ENCODE results near the gene PLXNA4. TPM values are rescaled to one million over a fixed set of nuclear protein-coding genes. Genes with fewer than 3 reads are reported as not detected.

Gene PLXNA4
- total and polyA plus RNA-seq, 2 experiments from 2014 or later: 7.3 to 33.3 TPM

- H3K27me3 ChIP-seq: peaks cover 77% of the 10 kb centered on the region
- no peaks in the 10 kb centered on the region for H3K9me3 ChIP-seq (ENCODE audit: low read depth)
- H3K4me3 ChIP-seq: peak overlapping the region; percentile 89
- peak in 1 of 2 donors; percentile 42 for DNase-seq (ENCODE audit: low read depth in 1 of 2, low spot score in 1 of 2)
- H3K36me3 ChIP-seq: no peaks in the 10 kb centered on the region
- TF ChIP-seq CTCF (IDR thresholded peaks at IDR 0.05; ENCODE audit: low read depth, low read length): no peak
- peaks cover 13% of the 10 kb centered on the region for H3K4me1 ChIP-seq (ENCODE audit: low read depth)
- H3K27ac ChIP-seq: no peak overlapping the region
Measured at GRCh38 chr7:132576721-132577085, 433 bp upstream of the PLXNA4 start.

- TF ChIP-seq CTCF (IDR thresholded peaks at IDR 0.05; ENCODE audit: low read depth, low read length): peak; percentile 37
- H3K36me3 ChIP-seq: no peaks in the 10 kb centered on the region
- H3K9me3 ChIP-seq (ENCODE audit: low read depth): no peaks in the 10 kb centered on the region
- DNase-seq (ENCODE audit: low read depth in 1 of 2, low spot score in 1 of 2): peak; percentile 71 to 78
- peak overlapping the region; percentile 89 for H3K4me3 ChIP-seq
- peaks cover 80% of the 10 kb centered on the region for H3K27me3 ChIP-seq
- H3K4me1 ChIP-seq (ENCODE audit: low read depth): peaks cover 13% of the 10 kb centered on the region
- no peak overlapping the region for H3K27ac ChIP-seq
Measured at GRCh38 chr7:132575419-132575981, 770 bp downstream of the PLXNA4 start.

- Histone ChIP-seq H3K36me3 (no peaks in the 10 kb centered on the region), H3K4me1 (ENCODE audit: low read depth) (peaks cover 13% of the 10 kb centered on the region), H3K4me3 (peak overlapping the region; percentile 89), H3K27me3 (peaks cover 91% of the 10 kb centered on the region), H3K9me3 (ENCODE audit: low read depth) (no peaks in the 10 kb centered on the region), H3K27ac (no peak overlapping the region)
- no peak for DNase-seq (ENCODE audit: low read depth in 1 of 2, low spot score in 1 of 2)
- TF ChIP-seq CTCF (IDR thresholded peaks at IDR 0.05; ENCODE audit: low read depth, low read length): no peak
Measured at GRCh38 chr7:132574223-132574622, 2.0 kb downstream of the PLXNA4 start.

GRCh38 chr7:132573251-132573955 is 2.9 kb downstream of the PLXNA4 start:
- no peak overlapping the region for H3K27ac ChIP-seq
- H3K4me1 ChIP-seq (ENCODE audit: low read depth): peaks cover 13% of the 10 kb centered on the region
- no peak for DNase-seq (ENCODE audit: low read depth in 1 of 2, low spot score in 1 of 2)
- H3K4me3 ChIP-seq: no peak overlapping the region
- peaks cover 91% of the 10 kb centered on the region for H3K27me3 ChIP-seq
- H3K9me3 ChIP-seq (ENCODE audit: low read depth): no peaks in the 10 kb centered on the region
- TF ChIP-seq CTCF (IDR thresholded peaks at IDR 0.05; ENCODE audit: low read depth, low read length): no peak
- H3K36me3 ChIP-seq: no peaks in the 10 kb centered on the region

GRCh38 chr7:132572526-132572925 is 3.7 kb downstream of the PLXNA4 start:
- no peaks in the 10 kb centered on the region for H3K9me3 ChIP-seq (ENCODE audit: low read depth)
- TF ChIP-seq CTCF (IDR thresholded peaks at IDR 0.05; ENCODE audit: low read depth, low read length): no peak
- no peak overlapping the region for H3K27ac ChIP-seq
- H3K4me1 ChIP-seq (ENCODE audit: low read depth): peaks cover 13% of the 10 kb centered on the region
- no peak for DNase-seq (ENCODE audit: low read depth in 1 of 2, low spot score in 1 of 2)
- H3K27me3 ChIP-seq: peaks cover 89% of the 10 kb centered on the region
- H3K4me3 ChIP-seq: no peak overlapping the region
- H3K36me3 ChIP-seq: no peaks in the 10 kb centered on the region
